Activated CD8-positive, alpha-beta T cell treated with anti-CD3 and anti-CD28 coated beads for 36 hours (primary cell): Measurements from ENCODE around the gene CBX2. TPM values are rescaled to one million over a fixed set of nuclear protein-coding genes. Genes with fewer than 3 reads are reported as not detected.

Experiments
- ATAC-seq: fragments of 200-7000 bp; cut with Tn5 transposase; one replicate; pipeline ENCODE4 v1.10.0; 2021; ENCODE audit warnings: mild to moderate bottlenecking, moderate library complexity
- CTCF ChIA-PET: fragments of 350-600 bp; sonication (Branson Sonifier 250); formaldehyde crosslinking; loops from one replicate; lab custom pipeline; 2021; ENCODE audit warnings: antibody characterized with exemption; lab: Charles Lee
- POLR2A ChIA-PET: fragments of 350-600 bp; sonication (Branson Sonifier 250); formaldehyde crosslinking; loops from one replicate; lab custom pipeline; 2021; ENCODE audit warnings: antibody characterized with exemption; lab: Charles Lee
- DNase-seq: peaks from one replicate; pipeline ENCODE4 v3.0.0-alpha.2; 2020
- H3K27ac Mint-ChIP-seq: one replicate; pipeline ENCODE4 v1.8.0; 2021; ENCODE audit warnings: mild to moderate bottlenecking, mixed read lengths
- H3K27me3 Mint-ChIP-seq: one replicate; pipeline ENCODE4 v1.8.0; 2021; ENCODE audit warnings: mixed read lengths
- H3K36me3 Mint-ChIP-seq: one replicate; pipeline ENCODE4 v1.8.0; 2021; ENCODE audit warnings: low read depth, mixed read lengths
- H3K4me1 Mint-ChIP-seq: one replicate; pipeline ENCODE4 v1.8.0; 2021; ENCODE audit warnings: low read depth, mixed read lengths
- H3K4me3 Mint-ChIP-seq: one replicate; pipeline ENCODE4 v1.8.0; 2021; ENCODE audit warnings: mild to moderate bottlenecking, moderate library complexity, mixed read lengths
- H3K9me3 Mint-ChIP-seq: one replicate; pipeline ENCODE4 v1.8.0; 2021; ENCODE audit warnings: mixed read lengths
- CTCF ChIP-seq: fragments of 200-600 bp; IDR thresholded peaks from one replicate; pipeline ENCODE4 v1.8.0; 2022; ENCODE audit warnings: antibody characterized with exemption, mild to moderate bottlenecking
- intact Hi-C: fragments of 100-400 bp; cut with micrococcal nuclease; formaldehyde crosslinking; loops from one replicate; pipeline ENCODE4 v1.10.0; 2022
- total RNA-seq, 2 experiments: library from RNA; stranded (reverse); gene quantifications; one replicate each; pipeline ENCODE4 v1.2.3, GENCODE V29; 2021

CBX2 gene
- total RNA-seq, 2 experiments from 2014 or later = 8.0 to 9.7 TPM

- peaks cover 8% of the 10 kb centered on the region for H3K27me3 Mint-ChIP-seq
- ChIA-PET POLR2A (interaction anchor here (1.1 to 1.6 kb wide), 2 partner anchors 8 to 16 kb away, joined by 5 read pairs; no protein-coding TSS in a partner anchor), CTCF (interaction anchor here (0.6 to 1.0 kb wide), 5 partner anchors 8 to 17 kb away, joined by 3 to 4 read pairs (median 3); no protein-coding TSS in a partner anchor)
- DNase-seq (no peak), ATAC-seq (no peak)
- intact Hi-C loops = no loop called here
- peaks cover 3% of the 10 kb centered on the region for H3K36me3 Mint-ChIP-seq
- H3K4me1 Mint-ChIP-seq = peaks cover 15% of the 10 kb centered on the region
- H3K4me3 Mint-ChIP-seq = no peak overlapping the region
- no peak overlapping the region for H3K27ac Mint-ChIP-seq
- no peaks in the 10 kb centered on the region for H3K9me3 Mint-ChIP-seq
- TF ChIP-seq CTCF = no peak
These were observed 51.1 kb downstream of the CBX2 start for GRCh38 chr17:79829004-79829403.

GRCh38 chr17:79829457-79829856 is 51.5 kb downstream of the CBX2 start:
- H3K27ac Mint-ChIP-seq = no peak overlapping the region
- CTCF ChIA-PET = interaction anchor here (1.3 kb wide), 1 partner anchor 12 kb away, joined by 4 read pairs; no protein-coding TSS in a partner anchor
- no peak overlapping the region for H3K4me3 Mint-ChIP-seq
- no peaks in the 10 kb centered on the region for H3K9me3 Mint-ChIP-seq
- intact Hi-C loops = no loop called here
- POLR2A ChIA-PET = no interaction called here
- peaks cover 3% of the 10 kb centered on the region for H3K36me3 Mint-ChIP-seq
- ATAC-seq (no peak), DNase-seq (no peak)
- H3K4me1 Mint-ChIP-seq = peaks cover 15% of the 10 kb centered on the region
- no peak for TF ChIP-seq CTCF
- H3K27me3 Mint-ChIP-seq = peaks cover 7% of the 10 kb centered on the region

- DNase-seq = no peak
- ATAC-seq = no peak
- Mint-ChIP-seq H3K36me3 (peaks cover 11% of the 10 kb centered on the region), H3K9me3 (no peaks in the 10 kb centered on the region), H3K27ac (no peak overlapping the region), H3K4me1 (peaks cover 22% of the 10 kb centered on the region), H3K4me3 (no peak overlapping the region), H3K27me3 (peaks cover 5% of the 10 kb centered on the region)
- POLR2A ChIA-PET = interaction anchor here (1.3 kb wide), 1 partner anchor 25 kb away, joined by 3 read pairs; no protein-coding TSS in a partner anchor
- no peak for TF ChIP-seq CTCF
- intact Hi-C loops = no loop called here
- CTCF ChIA-PET = interaction anchor here (0.9 to 1.4 kb wide), 4 partner anchors 11 to 41 kb away, joined by 3 to 4 read pairs (median 3); no protein-coding TSS in a partner anchor
These were observed 52.4 kb downstream of the CBX2 start for GRCh38 chr17:79830303-79830702.

GRCh38 chr17:79830763-79831264 is 52.9 kb downstream of the CBX2 start:
- ATAC-seq = no peak
- no peak for TF ChIP-seq CTCF
- H3K4me1 Mint-ChIP-seq = peaks cover 22% of the 10 kb centered on the region
- no peak overlapping the region for H3K27ac Mint-ChIP-seq
- H3K4me3 Mint-ChIP-seq = no peak overlapping the region
- intact Hi-C loops = no loop called here
- H3K9me3 Mint-ChIP-seq = no peaks in the 10 kb centered on the region
- no peak for DNase-seq
- H3K27me3 Mint-ChIP-seq = peaks cover 5% of the 10 kb centered on the region
- CTCF ChIA-PET = interaction anchor here (0.9 to 1.4 kb wide), 4 partner anchors 10 to 41 kb away, joined by 3 to 4 read pairs (median 3); no protein-coding TSS in a partner anchor
- POLR2A ChIA-PET = interaction anchor here (1.3 kb wide), 1 partner anchor 25 kb away, joined by 3 read pairs; no protein-coding TSS in a partner anchor
- peaks cover 12% of the 10 kb centered on the region for H3K36me3 Mint-ChIP-seq
